Measurements from ENCODE around the gene RAB31. TPM values are rescaled to one million over a fixed set of nuclear protein-coding genes. Genes with fewer than 3 reads are reported as not detected.

Gene RAB31
- total RNA-seq, 1 experiment from 2014 or later: 32.9 TPM

DNA sequence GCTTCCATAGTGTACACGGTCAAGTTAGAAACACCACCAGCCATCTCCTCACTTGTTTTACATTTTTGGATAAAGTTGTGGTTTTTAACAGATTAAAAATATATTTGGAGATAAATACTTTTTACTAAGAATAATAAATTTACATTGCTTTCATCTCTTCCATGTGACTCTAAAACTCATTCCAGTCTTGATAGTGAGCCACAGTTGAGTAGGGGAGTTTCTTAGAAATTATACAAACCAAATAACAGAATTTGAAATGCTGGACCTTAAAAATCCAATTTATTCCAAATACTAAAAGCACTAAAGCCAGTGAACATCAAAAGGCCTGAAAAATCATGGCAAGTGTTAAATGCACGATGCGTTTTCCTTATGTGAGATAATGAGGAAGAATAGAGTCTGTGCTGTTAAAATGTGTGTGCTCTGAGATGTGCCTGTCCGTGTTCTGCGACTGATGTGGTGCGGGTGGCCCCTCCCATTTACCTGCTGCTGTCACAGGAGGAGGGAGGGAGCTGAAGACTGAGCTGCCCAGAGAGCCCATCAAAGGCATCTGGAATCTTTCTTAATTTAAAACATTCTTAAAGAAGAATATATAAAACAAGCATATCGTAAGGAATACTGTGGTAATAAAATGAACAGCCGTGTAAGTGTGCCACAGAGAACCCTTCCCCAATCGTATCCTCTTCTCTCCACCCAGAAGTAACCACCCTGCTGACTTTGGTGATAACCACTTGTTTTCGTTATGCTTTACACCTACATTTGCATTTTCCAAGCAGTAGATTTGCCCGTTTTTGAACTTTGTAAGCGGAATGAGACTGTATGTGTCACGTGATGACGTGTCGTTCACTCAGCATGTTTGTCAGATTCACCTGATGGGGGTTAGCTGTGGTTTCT, 120.7 kb downstream of the RAB31 start (continued):
- TF ChIP-seq, protein P1, sequence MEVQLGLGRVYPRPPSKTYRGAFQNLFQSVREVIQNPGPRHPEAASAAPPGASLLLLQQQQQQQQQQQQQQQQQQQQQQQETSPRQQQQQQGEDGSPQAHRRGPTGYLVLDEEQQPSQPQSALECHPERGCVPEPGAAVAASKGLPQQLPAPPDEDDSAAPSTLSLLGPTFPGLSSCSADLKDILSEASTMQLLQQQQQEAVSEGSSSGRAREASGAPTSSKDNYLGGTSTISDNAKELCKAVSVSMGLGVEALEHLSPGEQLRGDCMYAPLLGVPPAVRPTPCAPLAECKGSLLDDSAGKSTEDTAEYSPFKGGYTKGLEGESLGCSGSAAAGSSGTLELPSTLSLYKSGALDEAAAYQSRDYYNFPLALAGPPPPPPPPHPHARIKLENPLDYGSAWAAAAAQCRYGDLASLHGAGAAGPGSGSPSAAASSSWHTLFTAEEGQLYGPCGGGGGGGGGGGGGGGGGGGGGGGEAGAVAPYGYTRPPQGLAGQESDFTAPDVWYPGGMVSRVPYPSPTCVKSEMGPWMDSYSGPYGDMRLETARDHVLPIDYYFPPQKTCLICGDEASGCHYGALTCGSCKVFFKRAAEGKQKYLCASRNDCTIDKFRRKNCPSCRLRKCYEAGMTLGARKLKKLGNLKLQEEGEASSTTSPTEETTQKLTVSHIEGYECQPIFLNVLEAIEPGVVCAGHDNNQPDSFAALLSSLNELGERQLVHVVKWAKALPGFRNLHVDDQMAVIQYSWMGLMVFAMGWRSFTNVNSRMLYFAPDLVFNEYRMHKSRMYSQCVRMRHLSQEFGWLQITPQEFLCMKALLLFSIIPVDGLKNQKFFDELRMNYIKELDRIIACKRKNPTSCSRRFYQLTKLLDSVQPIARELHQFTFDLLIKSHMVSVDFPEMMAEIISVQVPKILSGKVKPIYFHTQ (CRISPR knock-in tag; IDR thresholded peaks at IDR 0.05): no peak
- TF ChIP-seq IRF2 (CRISPR knock-in tag; IDR thresholded peaks at IDR 0.05; ENCODE audit: borderline replicate concordance, low read depth) (no peak), FOXJ3 (CRISPR knock-in tag; IDR thresholded peaks at IDR 0.05; ENCODE audit: borderline replicate concordance) (no peak), ATF1 (CRISPR knock-in tag; IDR thresholded peaks at IDR 0.05) (no peak), ETV6 (CRISPR knock-in tag; IDR thresholded peaks at IDR 0.05) (no peak), ZBTB21 (CRISPR knock-in tag; IDR thresholded peaks at IDR 0.05; ENCODE audit: borderline replicate concordance) (no peak), ELF4 (CRISPR knock-in tag; IDR thresholded peaks at IDR 0.05; ENCODE audit: low read depth) (no peak), KAT7 (CRISPR knock-in tag; IDR thresholded peaks at IDR 0.05; ENCODE audit: borderline replicate concordance) (no peak), RELA (CRISPR knock-in tag; IDR thresholded peaks at IDR 0.05; ENCODE audit: borderline replicate concordance) (no peak)
- TF ChIP-seq, protein P2, sequence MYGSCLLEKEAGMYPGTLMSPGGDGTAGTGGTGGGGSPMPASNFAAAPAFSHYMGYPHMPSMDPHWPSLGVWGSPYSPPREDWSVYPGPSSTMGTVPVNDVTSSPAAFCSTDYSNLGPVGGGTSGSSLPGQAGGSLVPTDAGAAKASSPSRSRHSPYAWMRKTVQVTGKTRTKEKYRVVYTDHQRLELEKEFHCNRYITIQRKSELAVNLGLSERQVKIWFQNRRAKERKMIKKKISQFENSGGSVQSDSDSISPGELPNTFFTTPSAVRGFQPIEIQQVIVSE (CRISPR knock-in tag; IDR thresholded peaks at IDR 0.05; ENCODE audit: borderline replicate concordance): no peak
- TF ChIP-seq, protein P3, sequence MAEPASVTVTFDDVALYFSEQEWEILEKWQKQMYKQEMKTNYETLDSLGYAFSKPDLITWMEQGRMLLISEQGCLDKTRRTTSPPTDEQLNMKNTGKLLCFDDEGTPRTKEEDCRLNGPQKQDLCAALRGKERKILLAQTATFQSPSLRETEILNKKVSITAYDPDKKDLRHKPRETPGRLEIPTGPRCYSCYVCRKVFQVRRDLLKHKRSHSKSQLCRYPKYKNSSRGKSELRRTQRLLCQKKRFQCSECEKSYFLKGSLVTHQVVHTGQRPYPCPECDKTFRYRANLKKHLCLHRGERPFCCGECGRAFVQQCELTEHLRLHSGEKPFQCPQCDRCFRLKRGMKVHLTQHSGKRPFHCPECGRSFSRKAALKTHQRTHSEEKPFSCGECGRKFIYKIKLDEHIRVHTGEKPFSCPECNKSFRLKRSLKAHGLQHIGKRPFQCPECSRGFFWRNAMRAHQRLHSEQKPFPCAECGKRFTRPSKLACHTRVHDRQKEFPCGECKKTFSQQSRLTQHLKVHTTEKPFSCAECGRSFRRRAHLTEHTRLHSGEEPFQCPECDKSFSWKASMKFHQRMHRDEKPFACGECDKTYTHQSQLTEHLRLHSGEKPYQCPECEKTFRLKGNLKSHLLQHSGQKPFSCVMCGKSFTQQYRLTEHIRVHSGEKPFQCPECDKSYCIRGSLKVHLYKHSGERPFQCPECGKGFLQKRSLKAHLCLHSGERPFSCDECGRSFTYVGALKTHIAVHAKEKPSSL (CRISPR knock-in tag; conservative IDR thresholded peaks at IDR 0.05): no peak
- TF ChIP-seq, protein P4, sequence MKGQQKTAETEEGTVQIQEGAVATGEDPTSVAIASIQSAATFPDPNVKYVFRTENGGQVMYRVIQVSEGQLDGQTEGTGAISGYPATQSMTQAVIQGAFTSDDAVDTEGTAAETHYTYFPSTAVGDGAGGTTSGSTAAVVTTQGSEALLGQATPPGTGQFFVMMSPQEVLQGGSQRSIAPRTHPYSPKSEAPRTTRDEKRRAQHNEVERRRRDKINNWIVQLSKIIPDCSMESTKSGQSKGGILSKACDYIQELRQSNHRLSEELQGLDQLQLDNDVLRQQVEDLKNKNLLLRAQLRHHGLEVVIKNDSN (CRISPR knock-in tag; IDR thresholded peaks at IDR 0.05): no peak
- TF ChIP-seq, protein P5, sequence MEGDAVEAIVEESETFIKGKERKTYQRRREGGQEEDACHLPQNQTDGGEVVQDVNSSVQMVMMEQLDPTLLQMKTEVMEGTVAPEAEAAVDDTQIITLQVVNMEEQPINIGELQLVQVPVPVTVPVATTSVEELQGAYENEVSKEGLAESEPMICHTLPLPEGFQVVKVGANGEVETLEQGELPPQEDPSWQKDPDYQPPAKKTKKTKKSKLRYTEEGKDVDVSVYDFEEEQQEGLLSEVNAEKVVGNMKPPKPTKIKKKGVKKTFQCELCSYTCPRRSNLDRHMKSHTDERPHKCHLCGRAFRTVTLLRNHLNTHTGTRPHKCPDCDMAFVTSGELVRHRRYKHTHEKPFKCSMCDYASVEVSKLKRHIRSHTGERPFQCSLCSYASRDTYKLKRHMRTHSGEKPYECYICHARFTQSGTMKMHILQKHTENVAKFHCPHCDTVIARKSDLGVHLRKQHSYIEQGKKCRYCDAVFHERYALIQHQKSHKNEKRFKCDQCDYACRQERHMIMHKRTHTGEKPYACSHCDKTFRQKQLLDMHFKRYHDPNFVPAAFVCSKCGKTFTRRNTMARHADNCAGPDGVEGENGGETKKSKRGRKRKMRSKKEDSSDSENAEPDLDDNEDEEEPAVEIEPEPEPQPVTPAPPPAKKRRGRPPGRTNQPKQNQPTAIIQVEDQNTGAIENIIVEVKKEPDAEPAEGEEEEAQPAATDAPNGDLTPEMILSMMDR (IDR thresholded peaks at IDR 0.05): no peak
- TF ChIP-seq, protein P6, sequence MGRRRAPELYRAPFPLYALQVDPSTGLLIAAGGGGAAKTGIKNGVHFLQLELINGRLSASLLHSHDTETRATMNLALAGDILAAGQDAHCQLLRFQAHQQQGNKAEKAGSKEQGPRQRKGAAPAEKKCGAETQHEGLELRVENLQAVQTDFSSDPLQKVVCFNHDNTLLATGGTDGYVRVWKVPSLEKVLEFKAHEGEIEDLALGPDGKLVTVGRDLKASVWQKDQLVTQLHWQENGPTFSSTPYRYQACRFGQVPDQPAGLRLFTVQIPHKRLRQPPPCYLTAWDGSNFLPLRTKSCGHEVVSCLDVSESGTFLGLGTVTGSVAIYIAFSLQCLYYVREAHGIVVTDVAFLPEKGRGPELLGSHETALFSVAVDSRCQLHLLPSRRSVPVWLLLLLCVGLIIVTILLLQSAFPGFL (CRISPR knock-in tag; IDR thresholded peaks at IDR 0.05; ENCODE audit: borderline replicate concordance): no peak

DNA sequence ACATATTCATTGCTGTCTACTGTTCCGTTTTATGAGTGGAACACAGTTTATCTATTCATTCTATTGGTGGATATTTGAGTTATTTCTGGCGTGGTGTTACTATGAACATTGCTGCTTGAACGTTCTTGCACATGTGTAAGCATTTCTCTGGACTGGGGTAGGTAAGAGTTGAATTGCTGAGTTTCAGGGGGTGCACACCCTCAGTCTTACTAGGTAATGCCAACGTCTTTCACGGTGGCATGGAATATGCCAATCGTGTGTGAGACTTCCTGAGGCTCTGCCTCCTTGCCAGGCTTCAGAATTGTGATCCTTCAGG, 121.3 kb downstream of the RAB31 start:
- peaks cover 4% of the 10 kb centered on the region for H3K36me3 Mint-ChIP-seq
- DNase-seq (ENCODE audit: low spot score) (no peak), ATAC-seq (no peak)
- no peaks in the 10 kb centered on the region for H3K9me3 Mint-ChIP-seq
- H3K4me3 Mint-ChIP-seq: no peak overlapping the region
- TF ChIP-seq, protein P4 (CRISPR knock-in tag; IDR thresholded peaks at IDR 0.05): no peak
- TF ChIP-seq, protein P2 (CRISPR knock-in tag; IDR thresholded peaks at IDR 0.05; ENCODE audit: borderline replicate concordance): no peak
- TF ChIP-seq FOXJ3 (CRISPR knock-in tag; IDR thresholded peaks at IDR 0.05; ENCODE audit: borderline replicate concordance): no peak
- no peak for TF ChIP-seq CREB1 (CRISPR knock-in tag; IDR thresholded peaks at IDR 0.05)
- TF ChIP-seq, protein P6 (CRISPR knock-in tag; IDR thresholded peaks at IDR 0.05; ENCODE audit: borderline replicate concordance): no peak
- no peak for TF ChIP-seq ATF1 (CRISPR knock-in tag; IDR thresholded peaks at IDR 0.05)
- TF ChIP-seq NR1H2 (CRISPR knock-in tag; IDR thresholded peaks at IDR 0.05): no peak
- TF ChIP-seq GABPB1 (CRISPR knock-in tag; IDR thresholded peaks at IDR 0.05): no peak
- TF ChIP-seq, protein P7, sequence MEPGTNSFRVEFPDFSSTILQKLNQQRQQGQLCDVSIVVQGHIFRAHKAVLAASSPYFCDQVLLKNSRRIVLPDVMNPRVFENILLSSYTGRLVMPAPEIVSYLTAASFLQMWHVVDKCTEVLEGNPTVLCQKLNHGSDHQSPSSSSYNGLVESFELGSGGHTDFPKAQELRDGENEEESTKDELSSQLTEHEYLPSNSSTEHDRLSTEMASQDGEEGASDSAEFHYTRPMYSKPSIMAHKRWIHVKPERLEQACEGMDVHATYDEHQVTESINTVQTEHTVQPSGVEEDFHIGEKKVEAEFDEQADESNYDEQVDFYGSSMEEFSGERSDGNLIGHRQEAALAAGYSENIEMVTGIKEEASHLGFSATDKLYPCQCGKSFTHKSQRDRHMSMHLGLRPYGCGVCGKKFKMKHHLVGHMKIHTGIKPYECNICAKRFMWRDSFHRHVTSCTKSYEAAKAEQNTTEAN (CRISPR knock-in tag; IDR thresholded peaks at IDR 0.05): no peak
- no peak for TF ChIP-seq ELF4 (CRISPR knock-in tag; IDR thresholded peaks at IDR 0.05; ENCODE audit: low read depth)
- peaks cover 13% of the 10 kb centered on the region for H3K4me1 Mint-ChIP-seq
- ChIA-PET CTCF (no interaction called here), POLR2A (no interaction called here)
- H3K27me3 Mint-ChIP-seq (ENCODE audit: low read depth): no peaks in the 10 kb centered on the region
- H3K27ac Mint-ChIP-seq: no peak overlapping the region

Measured in WTC11 (cell line).